ENCODE data around the gene RHOBTB3.

DNA sequence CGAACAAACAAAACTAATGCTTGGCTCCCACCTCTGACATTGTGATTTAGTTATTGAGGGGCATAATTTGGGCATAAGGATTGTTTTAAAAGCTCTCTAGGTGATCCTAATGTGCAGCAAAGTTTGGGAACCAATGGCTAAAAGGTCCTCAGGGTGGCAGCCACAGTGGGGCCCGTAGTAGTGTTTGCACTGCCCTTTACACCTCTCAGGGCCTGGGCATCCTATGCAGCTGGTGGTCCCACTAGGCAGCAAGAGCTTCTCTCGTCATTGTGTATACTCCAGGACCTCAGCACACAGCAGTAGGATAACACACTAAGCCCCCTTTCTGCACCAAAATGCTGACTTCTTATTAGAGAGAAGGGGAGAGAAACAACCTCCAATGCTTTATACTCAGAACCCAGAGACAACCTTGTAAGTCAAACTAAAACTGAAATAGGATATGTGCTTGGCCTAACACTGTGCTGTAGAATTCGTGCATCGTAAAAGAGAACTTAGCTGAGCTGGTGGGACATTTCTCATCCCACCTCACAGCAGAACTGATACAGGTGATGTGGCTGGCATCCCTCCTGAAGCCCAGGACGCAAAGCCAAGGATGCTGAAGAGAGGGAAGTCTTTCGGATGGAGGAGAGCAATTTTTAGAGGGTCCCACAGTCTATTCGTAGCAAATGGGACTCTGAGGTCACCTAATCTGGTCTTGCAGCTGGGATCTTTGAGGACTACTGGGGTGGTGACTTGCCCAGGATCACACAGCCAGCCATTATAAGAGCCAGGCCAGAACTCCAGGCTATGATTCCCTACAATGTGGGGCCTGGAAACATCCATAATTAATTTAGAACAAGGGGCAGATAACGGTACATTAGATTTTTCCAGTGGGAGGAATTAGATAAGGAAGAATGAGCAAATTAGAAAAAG is 90.2 kb downstream of the RHOBTB3 start:
- TF ChIP-seq CTCF (conservative IDR thresholded peaks at IDR 0.05) (no peak), ZFX (IDR thresholded peaks at IDR 0.05) (no peak)
